Testis (tissue), 2 donors: ENCODE results near the gene FDXR.

Source experiments
- POLR2A ChIP-seq: fragments of 450-650 bp; IDR thresholded peaks from one replicate; pipeline ENCODE4 v1.6.1; 2017; ENCODE audit warnings: antibody characterized with exemption, mild to moderate bottlenecking, moderate library complexity
- TF ChIP-seq, protein P1 (sequence below), 3 experiments: fragments of 450-650 bp in 2 of 3; fragments of 200-600 bp in 1 of 3; sonication (generic) in 1 of 3; IDR thresholded peaks; one replicate each; pipeline ENCODE4 v1.5.1; 2016 to 2019; ENCODE audit warnings: antibody characterized with exemption in 3 of 3, mild to moderate bottlenecking in 2 of 3, moderate library complexity in 1 of 3

DNA sequence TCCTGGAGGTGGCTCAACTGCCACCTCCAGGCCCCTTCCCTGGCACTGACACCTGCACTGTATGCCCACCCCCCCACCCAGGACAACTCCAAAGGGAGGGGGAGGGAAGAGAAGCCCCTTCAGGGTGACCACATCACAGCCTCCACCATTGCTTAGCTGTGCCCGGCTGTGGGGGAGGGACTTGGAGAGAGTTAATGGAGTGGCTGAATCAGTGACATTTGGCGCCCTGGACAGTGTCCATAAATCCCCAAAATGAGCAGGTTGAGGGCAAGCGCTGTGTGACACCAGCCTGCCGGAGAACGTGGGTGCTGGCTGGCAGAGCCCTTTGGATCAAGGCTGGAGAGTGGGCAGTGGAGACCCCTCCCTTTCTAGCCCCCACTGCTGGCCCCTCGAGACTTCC is 49.4 kb upstream of the FDXR start:
- TF ChIP-seq POLR2A, result no peak
- TF ChIP-seq, protein P1, sequence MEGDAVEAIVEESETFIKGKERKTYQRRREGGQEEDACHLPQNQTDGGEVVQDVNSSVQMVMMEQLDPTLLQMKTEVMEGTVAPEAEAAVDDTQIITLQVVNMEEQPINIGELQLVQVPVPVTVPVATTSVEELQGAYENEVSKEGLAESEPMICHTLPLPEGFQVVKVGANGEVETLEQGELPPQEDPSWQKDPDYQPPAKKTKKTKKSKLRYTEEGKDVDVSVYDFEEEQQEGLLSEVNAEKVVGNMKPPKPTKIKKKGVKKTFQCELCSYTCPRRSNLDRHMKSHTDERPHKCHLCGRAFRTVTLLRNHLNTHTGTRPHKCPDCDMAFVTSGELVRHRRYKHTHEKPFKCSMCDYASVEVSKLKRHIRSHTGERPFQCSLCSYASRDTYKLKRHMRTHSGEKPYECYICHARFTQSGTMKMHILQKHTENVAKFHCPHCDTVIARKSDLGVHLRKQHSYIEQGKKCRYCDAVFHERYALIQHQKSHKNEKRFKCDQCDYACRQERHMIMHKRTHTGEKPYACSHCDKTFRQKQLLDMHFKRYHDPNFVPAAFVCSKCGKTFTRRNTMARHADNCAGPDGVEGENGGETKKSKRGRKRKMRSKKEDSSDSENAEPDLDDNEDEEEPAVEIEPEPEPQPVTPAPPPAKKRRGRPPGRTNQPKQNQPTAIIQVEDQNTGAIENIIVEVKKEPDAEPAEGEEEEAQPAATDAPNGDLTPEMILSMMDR (IDR thresholded peaks at IDR 0.05), result no peak
